ENCODE data around the gene XPO6. TPM values are rescaled to one million over a fixed set of nuclear protein-coding genes. Genes with fewer than 3 reads are reported as not detected.
A peak's percentile ranks its signal among the peaks of the same experiment; 100 is the strongest.

The XPO6 gene
- total and polyA plus RNA-seq, 5 experiments from 2014 or later: 90.2 to 470 (median 109) TPM

DNA sequence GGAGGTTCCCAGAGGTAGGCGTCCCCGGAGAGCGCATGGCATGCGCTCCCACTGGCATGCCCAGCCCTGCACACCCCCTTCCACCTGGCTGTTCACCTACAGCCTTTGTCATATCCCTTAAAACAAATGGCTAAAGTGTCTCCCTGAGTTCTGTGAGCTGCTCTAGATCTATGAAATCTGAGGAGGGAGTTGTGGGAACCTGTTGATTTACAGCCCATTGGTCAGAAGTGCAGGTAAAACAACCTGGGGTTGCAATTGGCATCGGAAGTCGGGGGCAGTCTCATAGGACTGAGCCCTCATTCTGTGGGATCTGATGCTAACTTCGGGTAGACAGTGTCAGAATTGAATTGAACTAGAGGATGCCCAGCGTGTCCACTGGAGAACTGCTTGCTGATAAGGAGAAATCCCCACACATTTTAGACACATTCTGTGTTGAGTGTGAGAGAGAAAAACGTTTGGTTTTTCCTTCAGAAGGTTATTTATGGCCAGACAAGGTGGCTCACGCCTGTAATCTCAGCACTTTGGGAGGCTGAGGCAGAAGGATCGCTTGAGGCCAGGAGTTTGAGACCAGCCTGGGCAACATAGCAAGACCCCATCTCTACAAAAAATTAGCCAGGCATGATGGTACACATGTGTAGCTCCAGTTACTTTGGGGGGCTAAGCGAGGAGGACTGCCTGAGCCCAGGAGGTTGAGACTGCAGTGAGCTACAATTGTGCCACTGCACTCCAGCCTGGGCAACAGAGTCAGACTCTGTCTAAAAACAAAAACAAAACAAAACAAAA lies 126.2 kb downstream of the XPO6 start:
- Mint-ChIP-seq H3K9me3 (no peaks in the 10 kb centered on the region), H3K36me3 (no peaks in the 10 kb centered on the region), H3K27ac (peak overlapping the region in 1 of 10 donors; percentile 63), H3K27me3 (no peaks in the 10 kb centered on the region), H3K4me3 (no peak overlapping the region), H3K4me1 (peaks cover 2 to 14% (median 9%) of the 10 kb centered on the region in 4 donors)
- POLR2A ChIA-PET: interaction anchor here (1.0 kb wide), 1 partner anchor 16 kb away, joined by 3 read pairs; no protein-coding TSS in a partner anchor
- ATAC-seq (no peak), DNase-seq (no peak)

DNA sequence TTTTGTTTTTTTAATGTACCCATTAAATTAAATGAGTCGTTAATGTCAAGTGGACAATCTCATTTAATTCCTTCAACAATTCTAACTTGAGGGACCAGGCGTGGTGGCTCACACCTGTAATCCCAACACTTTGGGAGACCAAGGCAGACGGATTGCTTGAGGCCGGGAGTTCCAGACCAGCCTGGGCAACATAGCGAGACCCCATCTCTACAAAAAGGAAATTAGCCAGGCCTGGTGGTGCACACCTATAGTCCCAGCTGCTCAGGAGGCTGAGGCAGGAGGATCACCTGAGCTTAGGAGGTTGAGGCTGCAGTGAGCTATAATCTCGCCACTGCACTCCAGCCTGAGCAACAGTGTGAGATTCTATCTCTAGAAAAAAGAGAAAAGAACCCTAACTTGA lies 127.6 kb downstream of the XPO6 start:
- ATAC-seq: no peak
- no peak overlapping the region for H3K4me3 Mint-ChIP-seq
- POLR2A ChIA-PET: interaction anchor here (1.0 kb wide), 1 partner anchor 18 kb away, joined by 3 read pairs; no protein-coding TSS in a partner anchor

DNA sequence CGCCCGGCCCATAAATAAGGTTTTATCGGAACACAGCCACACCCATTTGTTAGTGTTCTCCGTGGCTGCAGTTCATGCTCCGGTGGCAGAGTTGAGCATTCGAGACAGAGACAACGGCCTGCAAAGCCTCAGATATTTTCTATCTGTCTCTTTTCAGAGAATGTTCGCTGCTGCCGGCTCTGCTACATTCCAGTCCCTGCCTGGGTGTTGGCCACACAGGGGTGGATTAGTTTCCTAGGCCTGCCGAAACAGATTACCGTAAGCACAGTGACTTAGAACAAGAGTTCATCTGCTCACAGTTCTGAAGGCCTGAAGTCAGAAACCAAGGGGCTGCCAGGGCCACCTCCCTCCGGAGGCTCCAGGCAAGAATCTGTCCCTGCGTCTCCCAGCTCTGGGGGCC lies 129.1 kb downstream of the XPO6 start:
- H3K27ac Mint-ChIP-seq: no peak overlapping the region
- H3K27me3 Mint-ChIP-seq: no peaks in the 10 kb centered on the region
- H3K4me3 Mint-ChIP-seq: no peak overlapping the region
- DNase-seq: no peak
- H3K4me1 Mint-ChIP-seq: peaks cover 0 to 2% (median 0%) of the 10 kb centered on the region in 4 donors
- POLR2A ChIA-PET: no interaction called here
- H3K36me3 Mint-ChIP-seq: no peaks in the 10 kb centered on the region
- H3K9me3 Mint-ChIP-seq: no peaks in the 10 kb centered on the region
- no peak for ATAC-seq

More for the DNA sequence above, 127.6 kb downstream of the XPO6 start:
- Mint-ChIP-seq H3K27ac (no peak overlapping the region), H3K4me1 (peaks cover 0 to 2% (median under 1%) of the 10 kb centered on the region in 4 donors), H3K9me3 (no peaks in the 10 kb centered on the region), H3K27me3 (no peaks in the 10 kb centered on the region), H3K36me3 (no peaks in the 10 kb centered on the region)
- DNase-seq: no peak

DNA sequence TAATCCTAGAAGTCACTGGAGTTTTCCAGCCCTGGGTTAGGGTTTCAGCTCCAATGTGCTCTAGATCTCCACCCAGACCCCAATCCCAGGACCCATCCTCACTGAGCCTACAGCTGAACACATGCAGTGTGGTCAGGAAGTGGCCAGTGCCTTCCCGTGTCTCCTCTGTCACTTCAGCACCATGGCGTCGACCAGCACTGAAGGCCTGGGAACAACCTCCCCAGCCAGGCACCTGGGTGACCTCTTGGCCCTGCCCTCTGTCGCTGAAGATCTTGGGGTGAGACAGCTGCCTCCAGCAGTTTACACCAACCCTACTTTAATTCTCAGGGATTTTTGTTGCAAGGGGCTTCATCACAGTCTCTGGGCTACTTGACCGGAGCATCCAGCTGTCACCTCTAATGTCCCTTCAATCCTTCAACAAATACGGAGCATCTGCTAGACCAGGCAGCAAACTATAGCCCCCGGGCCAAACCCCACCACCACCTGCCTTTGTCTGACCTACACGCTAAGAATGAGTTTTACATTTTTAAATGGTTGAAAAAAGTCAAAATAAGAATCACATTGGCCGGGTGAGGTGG lies 130.3 kb downstream of the XPO6 start:
- H3K27me3 Mint-ChIP-seq: no peaks in the 10 kb centered on the region

DNA sequence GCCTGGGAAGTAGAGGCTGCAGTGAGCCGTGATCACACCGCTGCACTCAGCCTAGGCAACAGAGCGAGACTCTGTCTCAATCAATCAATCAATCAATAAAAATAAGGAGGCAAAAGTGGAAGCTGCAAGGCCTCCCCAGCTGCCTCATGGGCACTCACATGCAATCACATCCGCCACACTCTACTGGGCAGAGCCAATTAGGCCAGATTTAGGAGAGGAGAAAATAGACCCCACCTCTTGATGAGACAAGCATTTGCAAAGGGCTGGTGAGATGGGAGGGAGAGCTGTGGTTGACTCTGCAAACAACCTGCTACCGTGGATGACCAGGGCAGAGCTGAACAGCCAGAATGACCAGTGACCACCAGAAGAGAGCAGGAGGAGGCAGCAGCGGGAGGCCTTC lies 133.5 kb downstream of the XPO6 start:
- Mint-ChIP-seq H3K4me1 (peaks cover 0 to 2% (median 0%) of the 10 kb centered on the region in 4 donors), H3K27me3 (no peaks in the 10 kb centered on the region), H3K4me3 (no peak overlapping the region), H3K27ac (peak overlapping the region in 1 of 10 donors; percentile 13), H3K36me3 (no peaks in the 10 kb centered on the region), H3K9me3 (no peaks in the 10 kb centered on the region)
- ATAC-seq (no peak), DNase-seq (no peak)
- POLR2A ChIA-PET: no interaction called here

More for the DNA sequence above, 130.3 kb downstream of the XPO6 start:
- POLR2A ChIA-PET: no interaction called here
- Mint-ChIP-seq H3K27ac (peak overlapping the region in 1 of 10 donors; percentile 82), H3K9me3 (no peaks in the 10 kb centered on the region), H3K4me3 (no peak overlapping the region), H3K36me3 (no peaks in the 10 kb centered on the region), H3K4me1 (peaks cover 0 to 2% (median 0%) of the 10 kb centered on the region in 4 donors)
- ATAC-seq (no peak), DNase-seq (no peak)

DNA sequence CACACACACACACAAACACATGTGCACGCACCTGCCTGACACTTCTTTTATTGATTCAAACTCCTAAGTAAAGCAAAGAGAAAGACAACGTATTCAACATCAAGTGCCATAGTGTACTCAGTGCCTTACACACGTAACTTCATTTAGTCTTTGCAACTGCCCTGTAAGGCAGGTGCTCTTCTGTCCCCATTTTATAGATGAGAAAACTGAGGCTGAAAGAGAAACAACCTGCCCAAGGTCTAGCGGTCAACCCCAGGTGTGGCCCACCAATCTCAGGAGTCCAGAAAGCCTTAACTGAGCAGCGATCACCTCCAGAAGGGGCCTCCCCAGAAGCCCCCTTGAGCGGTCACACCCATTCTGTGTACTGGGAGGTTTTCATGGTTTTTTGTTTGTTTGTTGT lies 137.9 kb downstream of the XPO6 start:
- ATAC-seq (no peak), DNase-seq (no peak)
- Mint-ChIP-seq H3K36me3 (no peaks in the 10 kb centered on the region), H3K4me1 (peaks cover 0 to 6% (median 0%) of the 10 kb centered on the region in 4 donors), H3K4me3 (no peak overlapping the region), H3K9me3 (no peaks in the 10 kb centered on the region), H3K27ac (no peak overlapping the region), H3K27me3 (peaks cover 0 to 9% (median 3%) of the 10 kb centered on the region in 5 donors)
- POLR2A ChIA-PET: no interaction called here

DNA sequence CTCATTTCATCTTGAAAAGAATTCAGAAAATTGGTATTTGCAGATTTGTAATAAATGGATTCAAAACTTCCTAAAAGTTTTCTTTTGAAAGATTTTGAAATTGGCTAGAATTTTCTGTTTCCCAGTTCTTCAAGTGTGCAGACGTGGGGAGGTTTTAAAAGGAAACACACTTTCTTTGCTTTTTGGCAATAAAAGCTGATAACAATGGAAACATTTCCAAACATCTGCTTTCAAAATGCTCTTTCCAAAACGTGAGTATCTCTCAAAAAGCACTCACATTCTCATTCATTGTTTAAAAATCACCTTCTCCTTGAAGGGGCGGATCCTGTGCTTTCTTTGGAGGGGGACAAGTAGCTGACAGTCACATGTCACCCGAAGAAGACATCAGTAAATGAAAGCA lies 139.7 kb downstream of the XPO6 start:
- no peaks in the 10 kb centered on the region for H3K36me3 Mint-ChIP-seq
- ATAC-seq (no peak), DNase-seq (no peak)
- no peaks in the 10 kb centered on the region for H3K9me3 Mint-ChIP-seq
- H3K27ac Mint-ChIP-seq: no peak overlapping the region
- peaks cover 2 to 9% (median 7%) of the 10 kb centered on the region in 5 donors for H3K27me3 Mint-ChIP-seq
- H3K4me1 Mint-ChIP-seq: peaks cover 0 to 6% (median 0%) of the 10 kb centered on the region in 4 donors
- POLR2A ChIA-PET: no interaction called here
- no peak overlapping the region for H3K4me3 Mint-ChIP-seq

DNA sequence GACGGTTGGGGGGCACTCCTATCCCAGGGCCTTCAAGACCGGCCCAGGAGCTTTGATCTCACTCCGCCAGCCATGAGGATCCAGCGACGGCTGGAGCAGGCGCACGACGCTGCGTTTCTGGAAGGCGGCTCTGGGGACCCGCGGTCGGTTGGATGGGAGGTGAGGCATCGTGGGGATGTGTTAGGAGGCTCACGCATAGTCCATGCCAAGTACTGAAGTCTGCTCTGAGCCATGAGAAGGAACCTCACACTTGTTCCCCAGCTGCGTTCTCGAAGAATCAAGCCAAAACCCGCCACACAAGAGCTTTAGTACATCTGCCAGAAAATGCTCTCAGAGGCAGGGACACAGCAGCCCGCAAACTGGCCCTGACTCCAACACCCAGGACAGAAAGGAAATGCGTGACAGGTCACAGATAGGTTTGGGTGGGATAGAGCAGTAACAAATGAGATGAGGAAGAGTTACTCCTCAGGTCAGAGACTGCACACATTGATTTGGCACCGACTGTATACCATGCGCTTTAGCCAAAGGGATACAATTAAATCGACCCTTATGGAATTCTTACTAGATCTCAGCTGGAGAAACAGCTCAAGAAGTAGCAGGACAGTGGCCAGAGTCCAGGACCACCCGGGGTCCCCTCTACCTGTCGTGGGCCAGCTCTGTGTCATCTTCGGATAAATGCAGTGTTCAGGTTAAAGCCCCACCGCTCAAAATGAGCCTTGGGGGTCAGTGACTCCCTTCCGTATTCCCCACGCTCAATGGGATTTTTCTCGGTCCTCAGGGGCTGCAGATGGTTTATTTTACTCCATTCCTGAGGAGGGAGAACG lies 141.6 kb downstream of the XPO6 start:
- peak overlapping the region in 1 of 10 donors; percentile 68 for H3K27ac Mint-ChIP-seq
- ATAC-seq (no peak), DNase-seq (no peak)
- no peak overlapping the region for H3K4me3 Mint-ChIP-seq
- H3K9me3 Mint-ChIP-seq: no peaks in the 10 kb centered on the region
- peaks cover 2 to 26% (median 17%) of the 10 kb centered on the region in 5 donors for H3K27me3 Mint-ChIP-seq
- H3K36me3 Mint-ChIP-seq: no peaks in the 10 kb centered on the region
- H3K4me1 Mint-ChIP-seq: peaks cover 0 to 6% (median 0%) of the 10 kb centered on the region in 4 donors
- POLR2A ChIA-PET: no interaction called here

DNA sequence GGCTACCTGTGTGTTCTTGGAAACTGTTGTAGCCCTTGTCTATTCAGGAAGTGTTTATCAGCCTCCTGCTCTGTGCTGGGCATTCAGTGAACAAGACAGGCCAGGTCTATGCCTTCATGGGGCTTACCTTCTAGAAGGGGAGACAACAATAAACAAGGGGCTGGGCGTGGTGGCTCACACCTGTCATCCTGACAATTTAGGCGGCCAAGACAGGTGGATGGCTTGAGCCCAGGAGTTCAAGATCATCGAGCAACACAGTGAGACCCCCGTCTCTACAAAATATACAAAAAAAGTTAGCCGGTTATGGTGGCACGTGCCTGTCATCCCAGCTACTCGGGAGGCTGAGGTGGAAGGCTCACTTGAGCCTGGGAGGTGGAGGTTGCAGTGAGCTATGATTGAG lies 142.8 kb downstream of the XPO6 start:
- ATAC-seq (no peak), DNase-seq (no peak)
- Mint-ChIP-seq H3K27me3 (peaks cover 9 to 33% (median 21%) of the 10 kb centered on the region in 5 donors), H3K36me3 (no peaks in the 10 kb centered on the region), H3K4me3 (no peak overlapping the region), H3K27ac (peak overlapping the region in 1 of 10 donors; percentile 67), H3K9me3 (no peaks in the 10 kb centered on the region), H3K4me1 (peaks cover 0 to 6% (median 0%) of the 10 kb centered on the region in 4 donors)
- POLR2A ChIA-PET: no interaction called here

DNA sequence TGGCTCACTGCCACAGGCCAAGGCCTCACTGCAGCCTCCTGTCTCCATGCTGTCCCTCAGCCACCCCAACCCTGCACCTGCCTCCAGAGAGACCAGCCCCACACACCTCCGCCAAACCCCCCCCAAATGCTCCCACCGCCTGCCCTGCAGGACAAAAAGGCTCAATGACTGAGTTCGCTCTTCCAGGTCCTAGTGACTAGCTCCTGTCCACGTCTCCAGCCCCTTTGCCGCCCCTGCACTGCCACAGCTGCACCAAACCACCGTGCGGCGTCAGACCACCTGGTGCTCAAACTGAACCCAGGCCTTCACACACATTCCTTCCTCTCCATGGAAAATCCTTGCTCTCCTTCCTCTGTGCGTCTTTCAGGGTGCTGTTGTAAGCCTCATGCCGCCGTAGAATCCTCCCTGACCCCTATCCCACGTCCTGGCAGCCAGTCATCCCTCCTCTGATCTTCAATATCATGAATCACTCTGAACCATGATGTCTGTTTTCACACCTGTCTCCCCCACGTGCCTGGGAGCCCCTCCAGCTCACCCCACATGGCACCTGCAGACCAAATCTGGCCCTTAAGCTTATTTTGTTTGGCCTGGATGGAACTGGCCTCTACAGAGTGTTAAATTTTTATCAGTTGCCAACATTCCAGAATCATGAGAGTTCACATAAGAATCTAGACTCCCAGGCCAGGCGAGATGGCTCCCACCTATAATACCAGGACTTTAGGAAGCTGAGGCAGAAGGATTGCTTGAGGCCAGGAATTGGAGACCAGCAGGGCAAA lies 144.0 kb downstream of the XPO6 start:
- POLR2A ChIA-PET: no interaction called here
- H3K4me3 Mint-ChIP-seq: no peak overlapping the region

DNA sequence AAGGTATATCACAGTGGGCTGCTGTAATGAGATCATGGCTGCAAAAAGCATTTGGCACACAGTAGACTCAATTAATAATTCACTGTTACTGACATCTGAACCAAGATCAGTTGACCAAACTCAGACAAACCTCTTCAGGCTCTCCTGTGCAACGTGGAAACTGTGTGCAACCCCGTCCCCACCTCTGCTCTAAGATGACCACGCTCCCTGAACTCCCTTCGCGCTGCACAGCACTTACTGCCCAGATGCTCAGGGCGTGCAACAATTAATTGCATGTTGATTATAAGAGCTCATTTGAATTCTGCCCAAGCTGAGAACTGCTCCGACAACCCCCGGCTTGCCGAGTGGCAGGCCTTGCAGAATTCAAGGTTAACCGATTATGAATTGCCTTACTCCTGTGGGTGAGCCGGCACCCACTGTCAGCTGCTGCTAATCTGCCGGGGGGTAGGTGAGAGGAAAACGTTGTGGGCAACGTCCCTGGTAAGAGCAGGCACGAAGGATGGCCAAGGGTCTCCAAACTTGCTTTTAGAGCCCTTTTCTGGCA lies 147.0 kb downstream of the XPO6 start:
- Mint-ChIP-seq H3K4me3 (peak overlapping the region in 3 of 10 donors; percentile 11 to 64 (median 52)), H3K36me3 (peaks cover 0 to 3% (median 0%) of the 10 kb centered on the region in 3 donors), H3K4me1 (peaks cover 0 to 6% (median 0%) of the 10 kb centered on the region in 4 donors), H3K27ac (no peak overlapping the region), H3K9me3 (no peaks in the 10 kb centered on the region), H3K27me3 (peaks cover 18 to 48% (median 37%) of the 10 kb centered on the region in 5 donors)
- POLR2A ChIA-PET: interaction anchor here (0.7 kb wide), 1 partner anchor 358 kb away, joined by 3 read pairs; no protein-coding TSS in a partner anchor
- ATAC-seq (no peak), DNase-seq (no peak)

More for the DNA sequence above, 144.0 kb downstream of the XPO6 start:
- peaks cover 9 to 33% (median 21%) of the 10 kb centered on the region in 5 donors for H3K27me3 Mint-ChIP-seq
- no peak for ATAC-seq
- peaks cover 0 to 6% (median 0%) of the 10 kb centered on the region in 4 donors for H3K4me1 Mint-ChIP-seq
- DNase-seq: no peak
- no peaks in the 10 kb centered on the region for H3K36me3 Mint-ChIP-seq
- peak overlapping the region in 1 of 10 donors; percentile 57 for H3K27ac Mint-ChIP-seq
- no peaks in the 10 kb centered on the region for H3K9me3 Mint-ChIP-seq

DNA sequence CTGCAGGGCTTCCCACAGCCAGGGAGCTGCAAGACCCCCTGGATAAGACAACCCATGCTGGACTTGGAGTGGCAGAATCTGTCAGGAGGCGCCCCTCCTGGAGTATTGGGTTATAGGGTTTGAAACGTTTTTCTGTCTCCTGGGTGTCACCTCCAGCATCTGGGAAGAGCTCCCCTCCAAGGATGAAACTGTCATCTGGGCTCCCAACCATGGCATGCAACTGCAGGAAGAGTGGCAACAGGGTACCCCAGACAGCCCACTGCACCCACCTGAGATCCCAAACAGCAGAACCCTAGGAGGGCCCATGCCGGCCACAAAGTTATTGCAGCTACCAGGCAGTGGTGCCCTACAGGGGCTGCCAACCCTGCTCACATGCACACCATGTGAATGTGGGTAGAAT lies 147.6 kb downstream of the XPO6 start:
- POLR2A ChIA-PET: no interaction called here
- Mint-ChIP-seq H3K4me1 (peaks cover 0 to 6% (median 3%) of the 10 kb centered on the region in 4 donors), H3K9me3 (no peaks in the 10 kb centered on the region), H3K36me3 (peaks cover 0 to 3% (median 0%) of the 10 kb centered on the region in 3 donors), H3K4me3 (peak overlapping the region in 1 of 10 donors; percentile 9), H3K27me3 (peaks cover 18 to 54% (median 43%) of the 10 kb centered on the region in 5 donors), H3K27ac (no peak overlapping the region)
- DNase-seq (no peak), ATAC-seq (no peak)

All from naive thymus-derived CD8-positive, alpha-beta T cell (primary cell).